PC-3 (cell line): ENCODE results near the gene HIBADH. TPM values are rescaled to one million over a fixed set of nuclear protein-coding genes. Genes with fewer than 3 reads are reported as not detected.

Experiments used
- ATAC-seq: fragments of 200-7000 bp; cut with Tn5 transposase; 2 replicates; pipeline ENCODE4 v1.9.1; 2020; ENCODE audit warnings: mild to moderate bottlenecking, moderate library complexity
- BruUV-seq: library from RNA; stranded (reverse); fragments of 400-500 nt; replicated peaks from 2 replicates; lab custom pipeline; 2021; lab: Mats Ljungman, UMichigan
- CTCF ChIA-PET: fragments of 300-600 bp; sonication (Branson Sonifier 250); formaldehyde crosslinking; loops from one replicate; lab custom pipeline; 2022; ENCODE audit warnings: antibody characterized with exemption; lab: Charles Lee
- POLR2A ChIA-PET: fragments of 300-600 bp; sonication (Branson Sonifier 250); formaldehyde crosslinking; loops from one replicate; lab custom pipeline; 2022; ENCODE audit warnings: antibody characterized with exemption; ENCODE audit not compliant: unreplicated experiment; lab: Charles Lee
- DNase-seq: peaks from one replicate; pipeline ENCODE4 v3.0.0-alpha.2; 2015
- H2AFZ ChIP-seq: fragments of 300-600 bp; sonication (generic); 2 replicates; pipeline ENCODE4 v1.6.0; 2016; ENCODE audit warnings: antibody characterized with exemption, low read length
- H3F3A ChIP-seq: fragments of 300-600 bp; sonication (generic); one replicate; pipeline ENCODE4 v1.6.0; 2017; ENCODE audit warnings: antibody characterized with exemption, low read length, control low read depth, mild to moderate bottlenecking; ENCODE audit not compliant: unreplicated experiment
- H3K27ac ChIP-seq: fragments of 300-600 bp; sonication (generic); 2 replicates; pipeline ENCODE4 v1.5.1; 2016; ENCODE audit warnings: mild to moderate bottlenecking, low read length
- H3K27me3 ChIP-seq: fragments of 300-600 bp; sonication (generic); 2 replicates; pipeline ENCODE4 v1.6.1; 2016; ENCODE audit warnings: low read length, mixed read lengths
- H3K36me3 ChIP-seq: fragments of 300-600 bp; sonication (generic); 2 replicates; pipeline ENCODE4 v1.6.1; 2016; ENCODE audit warnings: low read depth, mixed run types, low read length, mixed read lengths
- H3K4me1 ChIP-seq: fragments of 300-600 bp; sonication (generic); 2 replicates; pipeline ENCODE4 v1.5.1; 2016; ENCODE audit warnings: low read length; ENCODE audit not compliant: insufficient read depth
- H3K4me2 ChIP-seq: fragments of 300-600 bp; sonication (generic); 2 replicates; pipeline ENCODE4 v1.6.0; 2016; ENCODE audit warnings: low read length
- H3K4me3 ChIP-seq: fragments of 300-600 bp; sonication (generic); 2 replicates; pipeline ENCODE4 v1.5.1; 2016; ENCODE audit warnings: mild to moderate bottlenecking, low read length, mixed read lengths
- H3K79me2 ChIP-seq: fragments of 300-600 bp; sonication (generic); 2 replicates; pipeline ENCODE4 v1.6.1; 2017; ENCODE audit warnings: low read length, mixed read lengths
- H3K9ac ChIP-seq: fragments of 300-600 bp; sonication (generic); 2 replicates; pipeline ENCODE4 v1.6.0; 2016; ENCODE audit warnings: mild to moderate bottlenecking, low read length
- H3K9me2 ChIP-seq: fragments of 300-600 bp; sonication (generic); replicated peaks from 2 replicates; pipeline ENCODE4 v1.6.1; 2016; ENCODE audit warnings: mixed run types, low read length, mixed read lengths
- H3K9me3 ChIP-seq: fragments of 300-600 bp; sonication (generic); 2 replicates; pipeline ENCODE4 v1.6.1; 2016; ENCODE audit warnings: low read length, mixed read lengths
- H4K20me1 ChIP-seq: fragments of 300-600 bp; sonication (generic); 2 replicates; pipeline ENCODE4 v1.6.1; 2016; ENCODE audit warnings: low read length, mixed read lengths
- EZH2 ChIP-seq: fragments of 300-600 bp; sonication (generic); IDR thresholded peaks from one replicate; pipeline ENCODE4 v1.6.1; 2017; ENCODE audit warnings: antibody characterized with exemption, mild to moderate bottlenecking, low read length; ENCODE audit not compliant: unreplicated experiment
- EZH2phosphoT487 ChIP-seq: fragments of 300-600 bp; sonication (generic); IDR thresholded peaks from 2 replicates; pipeline ENCODE4 v1.6.1; 2018; ENCODE audit warnings: mild to moderate bottlenecking, antibody characterized with exemption, low read length, borderline replicate concordance
- intact Hi-C: fragments of 100-400 bp; cut with micrococcal nuclease; formaldehyde crosslinking; loops from 2 replicates; pipeline ENCODE4 v1.9.0; 2023
- total RNA-seq: library from RNA; depleted of rRNA; stranded (reverse); fragments of >200 nt; gene quantifications from 2 replicates; pipeline ENCODE4 v1.2.3, GENCODE V29; 2014
- TF ChIP-seq, protein P1 (sequence below): fragments of 300-600 bp; sonication (generic); conservative IDR thresholded peaks from 2 replicates; pipeline ENCODE4 v1.5.1; 2017; ENCODE audit warnings: antibody characterized with exemption, low read depth, mild to moderate bottlenecking, low read length

The HIBADH gene
- total RNA-seq, 1 experiment from 2014 or later, result 45.8 TPM

DNA sequence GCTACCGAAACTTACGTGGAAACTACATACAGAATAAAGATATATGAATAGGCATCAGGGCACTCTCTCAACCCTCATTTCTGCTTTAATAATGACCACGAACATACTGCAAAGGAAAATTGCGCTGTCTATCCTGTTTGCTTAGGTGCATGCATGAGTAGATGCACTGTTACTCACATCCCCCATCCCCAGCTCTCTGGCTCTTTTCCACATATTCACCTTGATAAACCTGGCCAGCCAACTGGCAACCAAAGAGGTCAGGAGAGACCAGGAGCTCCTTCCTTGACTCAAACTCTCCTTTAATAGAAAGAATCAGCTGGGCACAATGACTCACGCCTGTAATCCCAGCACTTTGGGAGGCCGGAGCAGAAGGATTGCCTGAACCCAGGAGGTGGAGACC lies 29.6 kb downstream of the HIBADH start:
- Histone ChIP-seq H3K9ac (no peak overlapping the region), H3F3A (no peaks in the 10 kb centered on the region), H3K4me3 (no peak overlapping the region), H3K4me2 (peak overlapping the region; percentile 44), H3K27ac (peak overlapping the region; percentile 43), H3K36me3 (0 out of 2 replicates have a peak, but pooled peaks cover 4% of the 10 kb centered on the region), H4K20me1 (no peaks in the 10 kb centered on the region), H3K9me3 (no peaks in the 10 kb centered on the region), H3K9me2 (no peaks in the 10 kb centered on the region), H3K4me1 (peaks cover 15% of the 10 kb centered on the region), H3K79me2 (peaks cover 16% of the 10 kb centered on the region), H2AFZ (no peak overlapping the region), H3K27me3 (no peaks in the 10 kb centered on the region)
- intact Hi-C loops, result no loop called here
- ChIA-PET POLR2A (no interaction called here), CTCF (no interaction called here)
- TF ChIP-seq EZH2 (no peak), EZH2phosphoT487 (no peak)
- TF ChIP-seq, protein P1, sequence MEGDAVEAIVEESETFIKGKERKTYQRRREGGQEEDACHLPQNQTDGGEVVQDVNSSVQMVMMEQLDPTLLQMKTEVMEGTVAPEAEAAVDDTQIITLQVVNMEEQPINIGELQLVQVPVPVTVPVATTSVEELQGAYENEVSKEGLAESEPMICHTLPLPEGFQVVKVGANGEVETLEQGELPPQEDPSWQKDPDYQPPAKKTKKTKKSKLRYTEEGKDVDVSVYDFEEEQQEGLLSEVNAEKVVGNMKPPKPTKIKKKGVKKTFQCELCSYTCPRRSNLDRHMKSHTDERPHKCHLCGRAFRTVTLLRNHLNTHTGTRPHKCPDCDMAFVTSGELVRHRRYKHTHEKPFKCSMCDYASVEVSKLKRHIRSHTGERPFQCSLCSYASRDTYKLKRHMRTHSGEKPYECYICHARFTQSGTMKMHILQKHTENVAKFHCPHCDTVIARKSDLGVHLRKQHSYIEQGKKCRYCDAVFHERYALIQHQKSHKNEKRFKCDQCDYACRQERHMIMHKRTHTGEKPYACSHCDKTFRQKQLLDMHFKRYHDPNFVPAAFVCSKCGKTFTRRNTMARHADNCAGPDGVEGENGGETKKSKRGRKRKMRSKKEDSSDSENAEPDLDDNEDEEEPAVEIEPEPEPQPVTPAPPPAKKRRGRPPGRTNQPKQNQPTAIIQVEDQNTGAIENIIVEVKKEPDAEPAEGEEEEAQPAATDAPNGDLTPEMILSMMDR, result no peak
- ATAC-seq, result peak; percentile 93
- DNase-seq, result peak; percentile 90
- BruUV-seq, result no TSS peak

DNA sequence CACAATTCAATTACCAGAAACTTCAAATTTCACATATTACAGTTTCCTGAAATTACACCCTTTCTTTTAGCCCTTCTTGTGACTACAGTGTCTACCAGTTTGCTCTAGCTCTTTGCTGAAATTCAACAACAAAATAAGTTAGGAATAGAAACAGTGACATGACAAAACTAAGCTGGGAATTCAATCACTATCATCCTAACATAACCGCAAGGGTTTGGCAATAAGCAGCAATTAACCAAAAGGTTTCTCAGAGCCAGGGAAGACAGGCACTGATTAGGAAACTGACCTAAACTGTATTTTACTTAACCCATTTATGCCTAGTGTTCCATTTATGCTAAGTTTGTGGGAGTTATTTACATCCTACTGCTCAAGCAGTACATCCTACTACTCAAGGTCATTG lies 31.3 kb downstream of the HIBADH start:
- Histone ChIP-seq H3K9me2 (no peaks in the 10 kb centered on the region), H4K20me1 (no peaks in the 10 kb centered on the region), H3K4me2 (no peak overlapping the region), H3K4me1 (peaks cover 15% of the 10 kb centered on the region), H3K36me3 (peaks cover 4% of the 10 kb centered on the region; the same call in 1 of the 2 replicates), H3K9me3 (no peaks in the 10 kb centered on the region), H3K79me2 (peaks cover 6% of the 10 kb centered on the region; the same call in 1 of the 2 replicates), H3K27ac (no peak overlapping the region), H3F3A (no peaks in the 10 kb centered on the region), H3K4me3 (no peak overlapping the region), H3K27me3 (no peaks in the 10 kb centered on the region), H2AFZ (no peak overlapping the region), H3K9ac (no peak overlapping the region)
- no peak for DNase-seq
- no TSS peak for BruUV-seq
- CTCF ChIA-PET, result interaction anchor here (0.7 kb wide), 1 partner anchor 628 kb away, joined by 5 read pairs; no protein-coding TSS in a partner anchor
- ATAC-seq, result no peak
- intact Hi-C loops, result no loop called here
- no peak for TF ChIP-seq EZH2phosphoT487
- TF ChIP-seq EZH2, result no peak
- TF ChIP-seq, protein P1, result no peak
- POLR2A ChIA-PET, result no interaction called here

DNA sequence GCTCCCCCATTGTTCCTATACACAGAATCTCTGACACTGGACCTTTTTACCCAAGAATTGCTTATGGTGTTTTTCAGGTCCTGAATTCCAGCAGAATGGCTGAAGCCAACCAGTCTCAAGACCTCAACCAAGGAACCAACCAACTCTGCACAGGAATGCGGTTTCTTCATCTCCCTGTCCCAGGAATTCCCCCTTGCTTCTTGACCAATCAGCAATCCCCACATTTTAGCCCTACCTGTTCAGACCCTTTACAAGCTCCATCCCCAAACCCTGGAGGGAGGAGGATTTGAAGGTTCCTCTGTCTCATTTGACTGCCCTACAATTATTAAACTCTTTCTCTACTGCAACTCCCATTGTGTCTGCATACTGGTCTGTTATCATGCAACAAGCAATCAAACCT lies 35.5 kb downstream of the HIBADH start:
- Histone ChIP-seq H3K4me3 (no peak overlapping the region), H3K27ac (no peak overlapping the region), H2AFZ (no peak overlapping the region), H4K20me1 (no peaks in the 10 kb centered on the region), H3K79me2 (no peaks in the 10 kb centered on the region), H3K4me2 (no peak overlapping the region), H3K27me3 (no peaks in the 10 kb centered on the region), H3K9ac (no peak overlapping the region), H3K9me2 (no peaks in the 10 kb centered on the region), H3K4me1 (no peaks in the 10 kb centered on the region), H3K36me3 (peaks cover 4% of the 10 kb centered on the region; the same call in 1 of the 2 replicates), H3F3A (no peaks in the 10 kb centered on the region), H3K9me3 (no peaks in the 10 kb centered on the region)
- intact Hi-C loops, result no loop called here
- ChIA-PET CTCF (no interaction called here), POLR2A (no interaction called here)
- no peak for ATAC-seq
- no peak for DNase-seq
- TF ChIP-seq, protein P1, result no peak
- BruUV-seq, result no TSS peak
